ENCODE results near the gene ZDHHC12.
"Not testable (repeated sequence)": the region's sequence is repeated elsewhere in the genome, so short reads cannot be mapped to it uniquely, and the experiment has no call there.

The ZDHHC12 gene

GRCh38 chr9:128694344-128694743 is 29.6 kb downstream of the ZDHHC12 start:
- H3K4me3 ChIP-seq (ENCODE audit: low read depth, low read length) = no peak overlapping the region
- TF ChIP-seq, protein P1, sequence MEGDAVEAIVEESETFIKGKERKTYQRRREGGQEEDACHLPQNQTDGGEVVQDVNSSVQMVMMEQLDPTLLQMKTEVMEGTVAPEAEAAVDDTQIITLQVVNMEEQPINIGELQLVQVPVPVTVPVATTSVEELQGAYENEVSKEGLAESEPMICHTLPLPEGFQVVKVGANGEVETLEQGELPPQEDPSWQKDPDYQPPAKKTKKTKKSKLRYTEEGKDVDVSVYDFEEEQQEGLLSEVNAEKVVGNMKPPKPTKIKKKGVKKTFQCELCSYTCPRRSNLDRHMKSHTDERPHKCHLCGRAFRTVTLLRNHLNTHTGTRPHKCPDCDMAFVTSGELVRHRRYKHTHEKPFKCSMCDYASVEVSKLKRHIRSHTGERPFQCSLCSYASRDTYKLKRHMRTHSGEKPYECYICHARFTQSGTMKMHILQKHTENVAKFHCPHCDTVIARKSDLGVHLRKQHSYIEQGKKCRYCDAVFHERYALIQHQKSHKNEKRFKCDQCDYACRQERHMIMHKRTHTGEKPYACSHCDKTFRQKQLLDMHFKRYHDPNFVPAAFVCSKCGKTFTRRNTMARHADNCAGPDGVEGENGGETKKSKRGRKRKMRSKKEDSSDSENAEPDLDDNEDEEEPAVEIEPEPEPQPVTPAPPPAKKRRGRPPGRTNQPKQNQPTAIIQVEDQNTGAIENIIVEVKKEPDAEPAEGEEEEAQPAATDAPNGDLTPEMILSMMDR (IDR thresholded peaks at IDR 0.05; ENCODE audit: low read depth, low read length) = no peak
- TF ChIP-seq, protein P2, sequence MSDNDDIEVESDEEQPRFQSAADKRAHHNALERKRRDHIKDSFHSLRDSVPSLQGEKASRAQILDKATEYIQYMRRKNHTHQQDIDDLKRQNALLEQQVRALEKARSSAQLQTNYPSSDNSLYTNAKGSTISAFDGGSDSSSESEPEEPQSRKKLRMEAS (IDR thresholded peaks at IDR 0.05; ENCODE audit: low read depth, low read length) = no peak
- TF ChIP-seq POLR2A (IDR thresholded peaks at IDR 0.05; ENCODE audit: extremely low read depth, insufficient read length) (no peak), MYC (IDR thresholded peaks at IDR 0.05; ENCODE audit: low read depth, low read length) (no peak)
- DNase-seq (ENCODE audit: low read depth) = no peak

- not testable (repeated sequence) for DNase-seq (ENCODE audit: low read depth); H3K4me3 ChIP-seq (ENCODE audit: low read depth, low read length)
Observed at GRCh38 chr9:128693738-128694137, 30.2 kb downstream of the ZDHHC12 start.

- peak overlapping the region; percentile 68 for H3K4me3 ChIP-seq (ENCODE audit: low read depth, low read length)
- DNase-seq (ENCODE audit: low read depth) = no peak
- TF ChIP-seq POLR2A (IDR thresholded peaks at IDR 0.05; ENCODE audit: extremely low read depth, insufficient read length) (no peak), MYC (IDR thresholded peaks at IDR 0.05; ENCODE audit: low read depth, low read length) (no peak)
- TF ChIP-seq, protein P2 (IDR thresholded peaks at IDR 0.05; ENCODE audit: low read depth, low read length) = no peak
- TF ChIP-seq, protein P1 (IDR thresholded peaks at IDR 0.05; ENCODE audit: low read depth, low read length) = no peak
Observed at GRCh38 chr9:128690684-128691034, 33.3 kb downstream of the ZDHHC12 start.

DNA sequence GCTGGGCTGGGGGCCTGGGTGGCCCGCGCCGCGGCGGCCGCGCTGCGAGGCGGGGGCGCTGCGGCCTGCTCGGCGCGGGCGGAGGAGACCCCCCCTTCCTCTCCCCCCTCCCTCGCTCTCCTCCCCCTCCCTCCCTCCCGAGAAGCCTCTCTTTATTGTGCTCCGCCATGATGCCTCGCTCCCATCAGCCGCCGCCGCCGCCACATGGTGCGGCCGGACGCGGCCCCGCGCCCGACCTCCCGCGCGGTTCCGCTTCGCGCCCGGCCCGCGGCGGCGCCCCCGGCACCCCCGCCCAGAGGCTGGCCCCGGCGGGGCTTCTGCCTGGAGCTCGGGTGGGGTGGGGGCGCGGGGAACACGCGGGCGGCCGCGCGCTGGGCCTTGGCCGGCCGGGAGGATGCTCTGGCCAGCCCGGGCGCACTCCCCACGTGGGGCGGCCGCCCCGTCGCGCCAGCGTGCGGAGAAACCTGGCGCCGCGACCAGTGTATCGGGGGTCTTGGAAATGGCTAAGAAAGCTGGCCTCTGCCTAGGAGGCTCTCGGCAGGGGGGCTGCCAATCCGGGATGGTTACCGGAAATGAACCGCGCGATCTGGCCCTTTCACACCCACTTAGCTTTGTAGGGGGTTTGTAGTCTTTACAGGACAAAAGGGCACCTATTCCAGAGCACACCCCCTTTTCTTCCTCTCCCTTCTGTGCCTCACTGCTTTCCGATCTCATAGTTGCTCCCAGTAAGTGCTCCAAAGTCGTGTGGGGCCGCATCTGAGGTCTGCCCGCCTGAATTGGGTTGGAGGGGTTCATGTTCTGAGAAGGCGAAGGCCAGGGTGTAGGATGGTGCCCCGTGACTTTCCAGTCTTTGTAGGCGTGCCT is 33.9 kb downstream of the ZDHHC12 start:
- TF ChIP-seq, protein P1 (IDR thresholded peaks at IDR 0.05; ENCODE audit: low read depth, low read length) = no peak
- TF ChIP-seq, protein P2 (IDR thresholded peaks at IDR 0.05; ENCODE audit: low read depth, low read length) = no peak
- TF ChIP-seq MYC (IDR thresholded peaks at IDR 0.05; ENCODE audit: low read depth, low read length) = peak; percentile 33; the same call in 1 of the 2 replicates
- TF ChIP-seq POLR2A (IDR thresholded peaks at IDR 0.05; ENCODE audit: extremely low read depth, insufficient read length) = no peak
- H3K4me3 ChIP-seq (ENCODE audit: low read depth, low read length) = peak overlapping the region; percentile 68
- peak; percentile 66 for DNase-seq (ENCODE audit: low read depth)

- TF ChIP-seq MYC (IDR thresholded peaks at IDR 0.05; ENCODE audit: low read depth, low read length) = no peak; the same call in 1 of the 2 replicates
- no peak for TF ChIP-seq POLR2A (IDR thresholded peaks at IDR 0.05; ENCODE audit: extremely low read depth, insufficient read length)
- TF ChIP-seq, protein P2 (IDR thresholded peaks at IDR 0.05; ENCODE audit: low read depth, low read length) = no peak
- TF ChIP-seq, protein P1 (IDR thresholded peaks at IDR 0.05; ENCODE audit: low read depth, low read length) = no peak
- DNase-seq (ENCODE audit: low read depth) = no peak
- peak overlapping the region; percentile 46 for H3K4me3 ChIP-seq (ENCODE audit: low read depth, low read length)
Observed at GRCh38 chr9:128689293-128689774, 34.6 kb downstream of the ZDHHC12 start.

- TF ChIP-seq, protein P2 (IDR thresholded peaks at IDR 0.05; ENCODE audit: low read depth, low read length) = peak; percentile 68; the same call in 1 of the 2 replicates
- TF ChIP-seq MYC (IDR thresholded peaks at IDR 0.05; ENCODE audit: low read depth, low read length) (peak; percentile 77), POLR2A (IDR thresholded peaks at IDR 0.05; ENCODE audit: extremely low read depth, insufficient read length) (peak; percentile 92)
- TF ChIP-seq, protein P1 (IDR thresholded peaks at IDR 0.05; ENCODE audit: low read depth, low read length) = no peak
- H3K4me3 ChIP-seq (ENCODE audit: low read depth, low read length) = peak within 1 kb of the TSS; percentile 68
- DNase-seq (ENCODE audit: low read depth) = peak; percentile 95
Observed at GRCh38 chr9:128688501-128689292, 35.2 kb downstream of the ZDHHC12 start, which contains the start of gene SET. Gene SET (plus strand): TSS chr9:128689222. CDS start chr9:128689583, 361 bp downstream.
